DND-41 (cell line): ENCODE data around the gene CEACAM8.

Source experiments
- EZH2 ChIP-seq: IDR thresholded peaks from 3 replicates; pipeline ENCODE4 v1.6.1; 2012; ENCODE audit warnings: borderline replicate concordance, low read depth, mild to moderate bottlenecking, moderate library complexity, low read length, inconsistent platforms; ENCODE audit not compliant: severe bottlenecking
- TF ChIP-seq, protein P1 (sequence below): IDR thresholded peaks from 2 replicates; pipeline ENCODE4 v1.5.1; 2012; ENCODE audit warnings: borderline replicate concordance, low read length, moderate library complexity, mild to moderate bottlenecking; ENCODE audit not compliant: poor library complexity, severe bottlenecking; ENCODE audit errors: extremely low read depth

DNA sequence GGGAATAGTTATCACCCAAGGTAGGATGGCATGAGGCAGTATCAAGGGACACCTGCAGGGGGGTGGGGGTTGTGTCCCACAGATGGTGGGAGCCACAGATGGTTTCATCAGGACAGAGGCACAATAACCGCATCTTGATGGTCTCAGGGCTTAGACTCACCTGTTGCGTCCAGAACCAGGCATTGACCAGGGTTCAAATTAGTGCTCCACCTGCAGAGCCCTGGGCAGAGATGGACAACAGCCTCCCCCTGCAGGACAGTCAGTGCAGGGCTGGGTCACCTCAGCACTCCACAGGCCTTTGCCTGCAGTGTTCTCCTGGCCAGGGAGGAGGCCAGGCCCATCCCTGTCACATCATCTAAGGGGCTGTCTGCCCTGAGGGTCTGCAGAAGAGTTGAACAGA lies 51.9 kb downstream of the CEACAM8 start:
- TF ChIP-seq, protein P1, sequence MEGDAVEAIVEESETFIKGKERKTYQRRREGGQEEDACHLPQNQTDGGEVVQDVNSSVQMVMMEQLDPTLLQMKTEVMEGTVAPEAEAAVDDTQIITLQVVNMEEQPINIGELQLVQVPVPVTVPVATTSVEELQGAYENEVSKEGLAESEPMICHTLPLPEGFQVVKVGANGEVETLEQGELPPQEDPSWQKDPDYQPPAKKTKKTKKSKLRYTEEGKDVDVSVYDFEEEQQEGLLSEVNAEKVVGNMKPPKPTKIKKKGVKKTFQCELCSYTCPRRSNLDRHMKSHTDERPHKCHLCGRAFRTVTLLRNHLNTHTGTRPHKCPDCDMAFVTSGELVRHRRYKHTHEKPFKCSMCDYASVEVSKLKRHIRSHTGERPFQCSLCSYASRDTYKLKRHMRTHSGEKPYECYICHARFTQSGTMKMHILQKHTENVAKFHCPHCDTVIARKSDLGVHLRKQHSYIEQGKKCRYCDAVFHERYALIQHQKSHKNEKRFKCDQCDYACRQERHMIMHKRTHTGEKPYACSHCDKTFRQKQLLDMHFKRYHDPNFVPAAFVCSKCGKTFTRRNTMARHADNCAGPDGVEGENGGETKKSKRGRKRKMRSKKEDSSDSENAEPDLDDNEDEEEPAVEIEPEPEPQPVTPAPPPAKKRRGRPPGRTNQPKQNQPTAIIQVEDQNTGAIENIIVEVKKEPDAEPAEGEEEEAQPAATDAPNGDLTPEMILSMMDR = no peak
- no peak for TF ChIP-seq EZH2
